ENCODE results near the gene SHISA9.

Gene SHISA9

DNA sequence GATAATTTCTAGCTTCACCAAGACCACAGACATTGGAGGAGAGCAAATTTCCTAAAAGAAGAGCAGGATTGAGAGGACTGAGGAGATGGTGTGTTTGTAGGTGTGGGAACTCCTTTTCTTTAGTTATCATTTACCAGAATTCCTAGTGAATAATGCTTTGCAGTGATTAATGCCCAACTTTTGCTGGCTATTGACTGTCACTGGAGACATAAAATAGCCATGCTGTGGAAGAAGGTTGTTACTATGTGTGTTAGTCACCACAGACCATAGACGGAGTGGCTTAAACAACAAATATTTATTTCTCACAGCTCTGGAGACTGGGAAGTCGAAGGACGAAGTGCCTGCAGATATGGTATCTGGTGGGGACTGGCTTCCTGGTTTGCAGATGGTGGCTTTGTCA is 179.1 kb downstream of the SHISA9 start:
- no peak for DNase-seq

DNA sequence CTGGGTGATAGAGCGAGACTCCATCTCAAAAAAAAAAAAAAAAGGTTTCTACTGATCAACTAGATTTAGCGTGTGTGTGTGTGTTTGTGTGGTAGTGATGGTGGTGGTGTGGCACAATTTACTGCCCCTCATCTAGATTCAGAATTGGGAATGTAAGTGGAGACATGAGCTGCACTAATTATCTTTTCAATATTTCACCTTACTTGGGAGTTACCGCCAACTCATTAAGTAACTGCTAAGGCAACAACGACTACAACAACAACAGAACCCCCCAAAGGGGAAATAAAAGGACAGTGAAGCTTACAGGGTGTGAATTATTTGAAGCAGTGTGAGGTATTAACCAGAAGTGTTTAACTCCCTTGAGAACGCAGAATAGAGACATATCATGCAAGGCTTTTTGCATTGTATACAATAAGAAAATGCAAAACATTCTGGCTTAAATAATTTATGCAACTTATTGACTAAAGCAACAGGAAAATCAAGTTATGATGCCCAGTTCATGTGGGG is 180.5 kb downstream of the SHISA9 start:
- DNase-seq, result no peak

- DNase-seq, result peak in 1 of 14 donors; percentile 1
Measured at GRCh38 chr16:13083681-13084080, 182.3 kb downstream of the SHISA9 start.

- DNase-seq, result no peak
Measured at GRCh38 chr16:13084331-13084730, 182.9 kb downstream of the SHISA9 start.

DNA sequence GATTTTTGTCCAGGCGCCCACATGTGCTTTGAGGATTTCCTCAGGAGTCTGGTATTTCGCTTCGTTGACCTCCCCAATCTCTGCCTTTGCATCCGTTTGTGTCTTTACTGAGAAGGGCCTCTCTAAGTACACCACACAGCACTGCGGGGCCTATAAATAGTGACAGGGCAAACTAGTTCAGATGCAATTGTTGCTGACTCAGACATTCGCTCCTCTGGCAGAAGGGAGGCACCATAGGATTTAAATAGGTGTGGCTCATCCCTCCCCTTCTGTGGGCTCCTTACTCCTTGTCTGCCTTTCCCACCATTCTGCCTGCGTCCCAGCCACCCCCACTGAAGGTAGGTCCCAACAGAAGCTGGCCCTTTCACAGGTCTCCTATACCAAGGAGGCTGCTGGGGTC is 192.3 kb downstream of the SHISA9 start:
- DNase-seq, result no peak

DNA sequence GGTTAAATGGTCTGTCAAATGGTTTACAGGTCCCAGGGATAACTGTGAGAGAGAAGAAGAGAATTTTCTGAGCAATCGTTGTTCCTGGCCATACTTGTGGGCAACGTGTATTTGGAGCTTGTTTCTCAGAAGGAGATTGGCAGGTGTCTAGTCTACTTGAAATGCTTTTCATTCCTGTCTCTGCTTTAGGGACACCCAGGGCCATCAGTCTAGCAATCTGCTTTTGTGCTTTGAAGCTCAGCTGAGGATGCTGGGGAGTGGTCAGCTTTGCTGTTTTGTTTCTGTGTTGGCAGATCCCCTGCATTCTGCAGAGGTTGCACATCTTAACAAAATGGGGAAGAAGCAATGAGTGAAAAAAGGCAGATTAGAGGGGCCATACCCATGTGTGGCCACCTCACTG is 193.7 kb downstream of the SHISA9 start:
- no peak for DNase-seq

- DNase-seq, result no peak
Measured at GRCh38 chr16:13098536-13098935, 197.1 kb downstream of the SHISA9 start.

- DNase-seq, result no peak
Measured at GRCh38 chr16:13099822-13100221, 198.4 kb downstream of the SHISA9 start.

- DNase-seq, result no peak
Measured at GRCh38 chr16:13100970-13101369, 199.6 kb downstream of the SHISA9 start.

- no peak for DNase-seq
Measured at GRCh38 chr16:13101828-13102227, 200.4 kb downstream of the SHISA9 start.

DNA sequence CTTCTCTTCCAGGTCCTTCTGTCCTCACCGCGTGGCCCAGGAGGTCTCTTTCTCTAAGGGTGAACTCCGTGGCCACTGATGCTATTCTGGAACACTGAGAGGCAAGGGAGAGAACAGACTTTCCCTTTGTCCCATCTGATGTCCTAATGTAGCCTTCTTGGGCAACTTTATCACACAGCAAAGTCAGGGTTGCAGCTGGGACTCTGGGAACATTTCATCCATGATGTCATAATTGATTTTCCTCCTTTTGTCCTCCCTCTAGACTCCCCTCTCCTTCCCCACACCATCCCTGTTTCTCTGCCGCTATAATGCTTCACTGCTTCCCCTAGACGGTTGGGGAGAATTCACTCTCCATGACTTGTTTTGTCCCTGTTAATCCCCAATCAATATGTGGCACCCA is 201.0 kb downstream of the SHISA9 start:
- DNase-seq, result no peak

- DNase-seq, result no peak
Measured at GRCh38 chr16:13103831-13104530, 202.6 kb downstream of the SHISA9 start.

GRCh38 chr16:13104772-13105171 is 203.4 kb downstream of the SHISA9 start:
- no peak for DNase-seq

DNA sequence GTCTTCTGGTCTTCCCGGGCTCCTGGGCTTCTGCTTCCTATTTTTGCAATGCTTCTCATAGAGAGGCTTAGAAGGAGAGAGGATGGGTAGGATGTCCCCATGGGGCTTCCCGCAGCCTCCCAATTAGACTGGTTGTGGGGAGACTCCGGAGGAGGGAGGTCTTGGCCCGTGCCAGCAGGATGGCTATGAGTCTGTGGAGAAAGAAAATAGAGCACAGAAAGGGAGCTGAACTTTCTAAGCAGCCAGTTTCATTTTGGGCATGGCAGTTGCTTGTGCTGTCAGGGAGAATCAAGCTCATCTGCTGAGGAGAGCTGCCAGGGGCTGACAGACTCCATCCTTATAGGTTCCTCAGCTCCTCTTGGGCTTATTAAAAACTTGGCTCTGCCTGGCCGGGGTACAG is 204.0 kb downstream of the SHISA9 start:
- no peak for DNase-seq

GRCh38 chr16:13106464-13106863 is 205.1 kb downstream of the SHISA9 start:
- DNase-seq, result no peak

DNA sequence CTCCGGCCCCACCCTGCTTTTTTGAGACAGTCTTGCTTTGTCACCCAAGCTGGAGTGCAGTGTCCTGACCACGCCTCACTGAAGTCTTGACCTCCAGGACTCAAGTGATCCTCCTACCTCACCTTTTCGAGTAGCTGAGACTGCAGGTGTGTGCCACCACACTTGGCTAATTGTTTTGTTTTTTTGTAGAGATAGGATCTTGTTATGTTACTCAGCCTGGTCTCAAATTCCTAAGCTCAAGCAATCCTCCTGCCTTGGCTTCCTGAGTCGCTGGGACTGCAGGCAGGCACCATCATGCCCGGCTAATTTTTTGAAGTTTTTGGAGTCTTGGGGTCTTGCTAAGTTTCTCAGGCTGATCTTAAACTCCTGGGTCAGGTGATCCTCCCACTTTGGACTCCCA is 206.7 kb downstream of the SHISA9 start:
- no peak for DNase-seq

DNA sequence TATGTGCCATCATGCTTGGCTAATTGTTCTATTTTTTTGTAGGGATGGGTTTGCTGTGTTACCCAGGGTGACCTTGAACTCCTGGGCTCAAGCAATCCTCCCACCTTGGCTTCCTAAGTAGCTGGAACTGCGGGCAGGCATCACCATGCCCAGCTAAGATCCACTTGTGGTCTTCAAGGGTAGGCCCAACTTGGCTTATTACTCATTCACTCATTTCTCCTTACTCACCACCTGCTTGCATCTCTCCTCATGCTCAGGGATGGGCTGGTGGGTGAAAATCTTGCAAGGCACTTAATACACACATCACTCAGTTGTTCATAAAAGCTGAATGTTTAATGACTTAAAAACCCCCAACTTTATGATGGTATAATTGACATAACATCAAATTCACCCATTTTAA is 207.8 kb downstream of the SHISA9 start:
- DNase-seq, result no peak

- peak in 7 of 14 donors; percentile 1 to 49 (median 12) for DNase-seq
Measured at GRCh38 chr16:13110124-13110796, 208.9 kb downstream of the SHISA9 start.

DNA sequence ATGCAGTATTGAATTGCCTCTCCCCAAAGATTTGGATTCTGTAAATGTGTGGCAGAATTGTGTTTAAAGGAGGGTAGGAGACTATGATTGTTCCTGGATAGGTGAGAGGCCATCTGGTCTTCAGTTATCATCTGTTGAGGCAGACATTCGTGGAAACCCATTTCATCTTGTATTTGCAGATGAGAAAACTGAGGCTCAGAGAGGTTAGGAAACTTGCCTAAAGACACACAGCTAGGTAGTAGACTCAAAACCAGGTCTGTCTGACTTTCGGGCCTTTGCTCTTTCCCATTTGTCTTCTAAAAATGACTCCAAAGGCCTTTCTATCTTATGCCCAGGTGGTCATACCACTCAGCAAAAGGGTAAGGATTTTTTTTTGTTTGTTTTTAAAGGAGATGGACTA is 210.3 kb downstream of the SHISA9 start:
- DNase-seq, result no peak

GRCh38 chr16:13113741-13114140 is 212.3 kb downstream of the SHISA9 start:
- no peak for DNase-seq

- DNase-seq, result no peak
Measured at GRCh38 chr16:13118091-13118490, 216.7 kb downstream of the SHISA9 start.

DNA sequence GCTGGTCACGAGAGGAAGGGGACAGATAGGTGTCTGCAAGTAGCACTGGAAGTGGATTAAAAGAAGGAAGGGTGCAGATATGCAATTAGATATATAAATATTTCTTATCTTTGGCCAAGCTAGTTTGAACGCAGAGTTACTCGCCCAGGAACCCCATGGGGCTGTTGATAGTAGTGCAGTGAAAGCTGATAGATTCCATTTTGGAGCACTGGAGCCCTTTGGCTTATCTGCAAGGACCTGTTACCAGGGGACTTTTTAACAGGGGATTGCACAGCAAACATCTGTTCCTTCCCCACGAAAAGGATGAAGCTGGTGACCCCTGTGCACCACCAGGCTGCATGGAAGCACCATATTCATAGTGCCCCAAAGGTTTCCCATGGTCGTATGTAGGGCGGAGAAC is 218.7 kb downstream of the SHISA9 start:
- no peak for DNase-seq

GRCh38 chr16:13120557-13120956 is 219.2 kb downstream of the SHISA9 start:
- DNase-seq, result no peak

- DNase-seq, result no peak
Measured at GRCh38 chr16:13123991-13124390, 222.6 kb downstream of the SHISA9 start.
